ENCODE data around the gene ZBED3.

GRCh38 chr5:77129391-77129990, 42.4 kb upstream of the ZBED3 start:
- TF ChIP-seq ZFP30 (CRISPR knock-in tag; IDR thresholded peaks at IDR 0.05) (no peak), ISL1 (CRISPR knock-in tag; IDR thresholded peaks at IDR 0.05) (no peak), ZNF70 (CRISPR knock-in tag; IDR thresholded peaks at IDR 0.05) (no peak), RARB (CRISPR knock-in tag; IDR thresholded peaks at IDR 0.05) (no peak), CSRNP3 (CRISPR knock-in tag; IDR thresholded peaks at IDR 0.05) (no peak), PATZ1 (CRISPR knock-in tag; IDR thresholded peaks at IDR 0.05; ENCODE audit: borderline replicate concordance) (no peak)
